Mesodermal cell (in vitro differentiated cells): Measurements from ENCODE around the gene SCN1B.

ENCODE experiments used
- H3K27ac ChIP-seq: 2 replicates; pipeline ENCODE4 v1.7.0; 2013; ENCODE audit warnings: mild to moderate bottlenecking, low read depth, low read length, moderate library complexity; ENCODE audit not compliant: severe bottlenecking
- H3K36me3 ChIP-seq: 2 replicates; pipeline ENCODE4 v1.7.1; 2013; ENCODE audit warnings: mild to moderate bottlenecking, low read length, moderate library complexity; ENCODE audit not compliant: control insufficient read depth, insufficient read depth
- H3K4me1 ChIP-seq: one replicate; pipeline ENCODE4 v1.7.1; 2013; ENCODE audit warnings: mild to moderate bottlenecking, low read length; ENCODE audit not compliant: insufficient read depth, control insufficient read depth, poor library complexity, severe bottlenecking
- H3K4me3 ChIP-seq: 2 replicates; pipeline ENCODE4 v1.7.0; 2013; ENCODE audit warnings: low read length, control low read depth, mild to moderate bottlenecking; ENCODE audit not compliant: insufficient read depth, poor library complexity, severe bottlenecking; ENCODE audit errors: extremely low read depth
- H3K9me3 ChIP-seq: 2 replicates; pipeline ENCODE4 v1.7.1; 2013; ENCODE audit warnings: mild to moderate bottlenecking, low read length, moderate library complexity; ENCODE audit not compliant: control insufficient read depth
- WGBS, 2 experiments: methylation state at CpG; one replicate each; pipeline ENCODE4 v1.1.5; 2013; ENCODE audit warnings: missing lambda C conversion rate in 2 of 2; ENCODE audit not compliant: insufficient coverage in 2 of 2; 5-methylcytosine and 5-hydroxymethylcytosine counted together

Gene SCN1B

GRCh38 chr19:35089554-35089953, 59.3 kb downstream of the SCN1B start:
- WGBS, 2 experiments = 91 to 100% methylated on average over 4 to 6 of the region's 8 CpGs
- no peak overlapping the region for H3K27ac ChIP-seq
- H3K4me3 ChIP-seq = no peak overlapping the region
- no peaks in the 10 kb centered on the region for H3K9me3 ChIP-seq
- H3K4me1 ChIP-seq = peaks cover 12% of the 10 kb centered on the region
- no peaks in the 10 kb centered on the region for H3K36me3 ChIP-seq
